RKO (cell line): ENCODE data around the gene FAM76A.
"Not testable (repeated sequence)": the region's sequence is repeated elsewhere in the genome, so short reads cannot be mapped to it uniquely, and the experiment has no call there.

Experiments
- DNase-seq: peaks from one replicate; pipeline ENCODE4 v3.0.0-alpha.2; 2016; ENCODE audit warnings: low spot score

Gene FAM76A

GRCh38 chr1:27778056-27778455 lies 52.3 kb downstream of the FAM76A start:
- DNase-seq: no peak

- DNase-seq: no peak
Observed at GRCh38 chr1:27779122-27779521, 53.4 kb downstream of the FAM76A start.

DNA sequence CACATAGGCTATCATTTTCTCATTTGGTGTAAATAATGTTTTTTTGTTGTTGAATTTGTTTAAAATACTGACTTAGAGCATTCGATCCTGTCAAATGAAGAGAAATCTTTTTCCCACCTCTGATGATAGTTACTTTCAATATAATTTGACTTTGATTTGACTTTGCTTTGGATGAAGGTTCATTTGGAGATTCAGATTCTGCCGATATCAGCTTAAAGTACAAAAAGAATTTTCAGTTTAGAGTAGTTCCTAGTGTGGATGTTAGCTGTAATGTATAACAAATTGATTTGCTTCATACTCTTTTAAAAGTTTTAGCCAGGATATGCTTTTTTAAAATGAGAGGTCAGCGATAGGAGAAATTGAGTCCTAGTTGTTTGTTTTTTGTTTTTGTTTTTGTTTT lies 57.2 kb downstream of the FAM76A start:
- no peak for DNase-seq

DNA sequence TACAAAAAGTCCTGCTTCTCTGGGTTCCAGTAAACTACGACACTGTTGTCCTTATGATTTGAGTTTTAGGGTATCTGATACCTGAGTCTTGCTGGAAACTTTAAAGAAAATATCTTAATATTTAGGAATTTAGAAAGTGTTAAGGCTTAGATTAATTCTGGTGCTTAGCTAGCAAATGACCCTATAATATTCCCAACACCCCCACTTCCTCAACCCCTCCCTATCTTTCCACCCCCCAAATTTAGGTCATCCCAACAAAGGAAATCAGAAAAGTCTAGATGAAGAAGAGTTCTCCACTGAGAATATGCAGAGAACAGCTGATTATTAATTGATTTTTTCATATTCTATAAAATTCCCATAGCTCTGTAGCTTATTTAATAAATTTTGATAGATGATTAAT lies 58.9 kb downstream of the FAM76A start:
- no peak for DNase-seq

DNA sequence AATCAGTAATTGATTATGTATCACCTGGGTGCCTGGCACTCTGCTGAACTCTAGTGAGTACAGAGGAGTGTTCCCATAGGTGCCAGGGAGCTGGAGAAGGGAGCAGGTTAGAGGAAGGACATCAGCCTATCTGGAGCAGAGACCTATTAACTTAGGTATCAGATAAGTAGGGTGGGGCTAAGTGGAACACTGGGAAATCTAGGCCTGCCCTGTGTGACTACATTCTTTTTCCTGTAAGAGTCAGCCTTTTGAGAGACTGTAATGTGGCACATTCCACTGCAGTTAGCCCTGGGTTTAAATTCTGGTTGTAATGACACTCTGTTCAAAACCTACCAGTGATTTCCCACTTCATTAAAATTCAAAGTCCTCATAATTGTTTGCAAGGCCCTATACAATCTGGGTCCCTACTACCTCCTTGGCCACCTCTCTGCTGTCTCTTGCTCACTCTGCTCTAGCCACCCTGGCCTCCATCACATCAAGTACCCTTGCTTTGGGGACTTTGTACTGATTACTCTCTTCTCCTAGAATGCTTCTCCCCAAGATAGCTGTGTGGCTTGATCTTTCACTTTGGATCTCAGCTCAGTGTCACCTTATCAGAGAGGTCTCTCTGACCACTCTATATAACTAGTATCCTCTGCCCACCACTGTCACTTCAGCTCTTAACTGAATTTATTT lies 60.2 kb downstream of the FAM76A start:
- no peak for DNase-seq

- DNase-seq: no peak
Observed at GRCh38 chr1:27787895-27788294, 62.1 kb downstream of the FAM76A start.

- no peak for DNase-seq
Observed at GRCh38 chr1:27789540-27790041, 63.8 kb downstream of the FAM76A start.

DNA sequence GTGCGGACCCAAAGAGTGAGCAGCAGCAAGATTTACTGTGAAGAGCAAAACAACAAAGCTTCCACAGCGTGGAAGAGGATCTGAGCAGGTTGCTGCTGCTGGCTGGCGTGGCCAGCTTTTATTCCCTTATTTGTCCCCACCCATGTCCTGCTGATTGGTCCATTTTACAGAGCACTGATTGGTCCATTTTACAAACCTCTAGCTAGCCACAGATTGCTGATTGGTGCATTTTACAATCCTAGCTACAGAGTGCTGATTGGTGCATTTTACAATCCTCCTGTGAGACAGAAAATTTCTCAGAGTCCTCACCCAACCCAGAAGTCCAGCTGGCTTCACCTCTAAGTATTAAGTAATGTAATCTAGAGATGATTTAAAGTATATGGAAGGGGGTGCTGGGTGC lies 64.5 kb downstream of the FAM76A start:
- not testable (repeated sequence) for DNase-seq

GRCh38 chr1:27795601-27796000 lies 69.8 kb downstream of the FAM76A start:
- no peak for DNase-seq

DNA sequence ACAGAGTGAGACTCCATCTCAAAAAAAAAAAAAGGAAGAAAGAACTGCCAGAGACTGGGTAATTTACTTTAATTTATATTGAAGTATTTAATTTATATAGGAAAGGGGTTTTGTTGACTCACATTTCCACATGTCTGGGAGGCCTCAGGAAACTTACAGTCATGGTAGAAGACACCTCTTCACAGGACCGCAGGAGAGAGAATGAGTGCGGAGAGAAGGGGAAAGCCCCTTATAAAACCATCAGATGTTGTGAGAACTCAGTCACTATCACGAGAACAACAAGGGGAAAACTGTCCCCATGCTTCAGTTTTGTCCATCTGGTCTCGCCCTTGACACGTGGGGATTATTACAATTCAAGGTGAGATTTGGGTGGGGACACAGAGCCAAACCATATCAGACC lies 79.0 kb downstream of the FAM76A start:
- no peak for DNase-seq

GRCh38 chr1:27806758-27807157 lies 81.0 kb downstream of the FAM76A start:
- DNase-seq: no peak

GRCh38 chr1:27807385-27807784 lies 81.6 kb downstream of the FAM76A start:
- no peak for DNase-seq

DNA sequence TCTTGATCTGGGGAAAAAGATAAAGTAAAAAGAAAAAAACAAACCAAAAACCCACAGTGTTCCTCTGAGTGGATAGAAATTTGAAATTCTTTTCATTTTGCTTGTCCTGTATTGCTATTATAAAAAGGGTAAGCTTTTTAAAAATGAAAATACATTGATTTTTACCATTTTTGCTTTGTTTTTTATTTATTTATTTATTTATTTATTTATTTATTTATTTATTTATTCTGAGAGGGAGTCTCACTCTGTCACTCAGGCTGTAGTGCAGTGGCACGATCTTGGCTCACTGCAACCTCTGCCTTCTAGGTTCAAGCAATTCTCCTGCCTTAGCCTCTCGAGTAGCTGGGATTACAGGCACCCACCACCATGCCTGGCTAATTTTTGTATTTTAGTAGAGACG lies 82.4 kb downstream of the FAM76A start:
- DNase-seq: not testable (repeated sequence)

DNA sequence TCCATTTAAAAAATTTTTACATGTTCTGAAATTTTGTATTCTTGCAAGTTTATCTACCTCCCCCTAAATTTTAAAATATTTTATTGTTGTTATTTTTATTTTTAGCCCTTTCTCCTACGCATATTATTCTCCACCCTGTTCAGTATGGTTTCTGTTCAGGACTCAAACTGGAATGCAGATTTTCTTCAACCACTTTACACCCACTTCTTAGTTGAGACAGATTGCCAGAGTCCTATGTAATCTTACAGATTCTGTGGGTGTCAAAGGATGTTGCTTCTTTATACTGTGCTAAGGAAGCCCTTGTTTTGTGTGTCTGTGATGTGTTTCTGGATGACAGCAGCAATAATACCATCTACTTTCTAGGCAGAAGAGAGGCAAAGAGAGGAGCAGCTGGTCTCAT lies 84.1 kb downstream of the FAM76A start:
- no peak for DNase-seq

DNA sequence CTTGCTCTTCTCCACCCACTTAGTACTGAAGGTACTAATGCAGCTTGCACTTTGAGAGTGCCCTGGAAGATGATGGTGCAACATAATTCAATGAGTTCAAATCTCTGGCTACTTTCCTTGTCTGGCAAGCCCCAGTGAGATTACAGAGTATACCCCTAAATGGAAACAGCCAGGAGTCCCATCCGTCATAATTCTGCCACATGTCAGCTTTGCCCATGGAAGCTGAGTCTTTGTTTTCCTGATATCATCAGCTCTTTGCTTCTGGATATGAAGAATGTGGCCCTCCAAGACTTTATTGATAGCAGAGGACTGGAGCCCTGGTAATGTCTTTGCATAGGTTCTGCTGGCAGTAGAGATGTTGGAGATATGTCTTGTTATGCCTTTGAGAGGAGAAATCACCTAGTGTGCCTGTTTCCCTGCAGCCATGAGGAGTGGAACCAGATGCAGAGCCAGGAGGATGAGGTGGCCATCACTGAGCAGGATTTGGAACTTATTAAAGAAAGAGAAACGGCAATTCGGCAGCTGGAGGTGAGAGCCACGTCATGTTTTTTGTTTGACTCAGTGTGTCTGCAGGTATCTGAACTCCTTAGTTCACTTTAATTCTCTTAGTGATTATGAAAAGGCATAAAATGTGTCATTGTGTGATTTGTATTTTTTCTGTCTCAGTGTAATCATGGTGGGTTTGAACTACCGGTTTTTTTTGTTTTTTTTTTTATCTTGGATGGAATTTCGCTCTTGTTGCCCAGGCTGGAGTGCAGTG lies 86.2 kb downstream of the FAM76A start:
- DNase-seq: no peak
